HCT116 (cell line): ENCODE data around the gene BEST4. TPM values are rescaled to one million over a fixed set of nuclear protein-coding genes. Genes with fewer than 3 reads are reported as not detected.

ENCODE experiments used
- ATAC-seq: fragments of 200-7000 bp; cut with Tn5 transposase; 2 replicates; pipeline ENCODE4 v1.9.1; 2020; ENCODE audit warnings: mild to moderate bottlenecking, moderate library complexity
- BruUV-seq: library from RNA; stranded (reverse); fragments of 400-500 nt; replicated peaks from 2 replicates; lab custom pipeline; 2021; lab: Mats Ljungman, UMichigan
- CTCF ChIA-PET: fragments of 300-600 bp; sonication (Branson Sonifier 250); formaldehyde crosslinking; loops from one replicate; lab custom pipeline; 2021; ENCODE audit warnings: antibody characterized with exemption; lab: Charles Lee
- POLR2A ChIA-PET: fragments of 300-600, 350-600 bp; sonication (Branson Sonifier 250); formaldehyde crosslinking; loops from one replicate; lab custom pipeline; 2021; ENCODE audit warnings: antibody characterized with exemption; lab: Charles Lee
- RAD21 ChIA-PET, 2 experiments: fragments of 300-600 bp; sonication (Branson Sonifier 250); formaldehyde crosslinking; loops; one replicate each; lab custom pipeline; 2023; ENCODE audit warnings: low total read pairs in 2 of 2; ENCODE audit not compliant: uncharacterized antibody in 2 of 2, unreplicated experiment in 2 of 2, low non-redundant PET in 1 of 2; lab: Charles Lee
- DNase-seq: peaks from one replicate; pipeline ENCODE4 v3.0.0-alpha.2; 2010; ENCODE audit warnings: low read depth, low spot score
- H2AFZ ChIP-seq: fragments of 200-600 bp; shearing (Covaris generic), sonication (generic); 2 replicates; pipeline ENCODE4 v1.6.1; 2017; ENCODE audit warnings: low read depth, mixed run types, mixed read lengths, antibody characterized with exemption, low read length; ENCODE audit not compliant: poor library complexity, severe bottlenecking
- H3K27ac ChIP-seq: 2 replicates; pipeline ENCODE4 v1.5.1; 2012; ENCODE audit warnings: low read depth, low read length
- H3K27me3 ChIP-seq: fragments of 200-600 bp; sonication (generic); 2 replicates; pipeline ENCODE4 v1.6.1; 2016; ENCODE audit warnings: mixed run types, low read length, mixed read lengths; ENCODE audit not compliant: insufficient read depth
- H3K36me3 ChIP-seq, 2 experiments: fragments of 200-500 bp in 1 of 2; fragments of 200-600 bp in 1 of 2; sonication (Bioruptor generic) in 1 of 2; sonication (generic) in 1 of 2; 2 replicates each; pipeline versions ENCODE4 v1.5.1 to v1.6.1; 2014 to 2016; ENCODE audit warnings: low read length in 2 of 2, inconsistent platforms in 1 of 2, mixed read lengths in 1 of 2, mixed run types in 1 of 2; ENCODE audit not compliant: insufficient read depth in 2 of 2, control insufficient read depth in 1 of 2
- H3K4me1 ChIP-seq, 2 experiments: fragments of 200-600 bp in 1 of 2; sonication (generic) in 1 of 2; 2 replicates each; pipeline versions ENCODE4 v1.5.1 to v1.6.1; 2012 to 2017; ENCODE audit warnings: low read length in 2 of 2, inconsistent platforms in 1 of 2, mild to moderate bottlenecking in 1 of 2, mixed read lengths in 1 of 2, mixed run types in 1 of 2, moderate library complexity in 1 of 2; ENCODE audit not compliant: insufficient read depth in 2 of 2, control insufficient read depth in 1 of 2
- H3K4me2 ChIP-seq: fragments of 200-600 bp; sonication (generic); 2 replicates; pipeline ENCODE4 v1.6.1; 2017; ENCODE audit warnings: mixed run types, low read length, mixed read lengths
- H3K4me3 ChIP-seq, 2 experiments: fragments of 200-600 bp in 1 of 2; sonication (generic) in 1 of 2; replicated peaks in 1 of 2; 2 replicates each; pipeline ENCODE4 v1.5.1; 2011 to 2016; ENCODE audit warnings: low read length in 2 of 2, control low read depth in 1 of 2, low read depth in 1 of 2, mild to moderate bottlenecking in 1 of 2, mixed read lengths in 1 of 2, mixed run types in 1 of 2
- H3K79me2 ChIP-seq: fragments of 200-600 bp; sonication (generic); 2 replicates; pipeline ENCODE4 v1.6.1; 2017; ENCODE audit warnings: mild to moderate bottlenecking, mixed run types, low read length, moderate library complexity, mixed read lengths; ENCODE audit not compliant: insufficient read depth
- H3K9ac ChIP-seq: fragments of 200-600 bp; sonication (generic); 2 replicates; pipeline ENCODE4 v1.6.1; 2016; ENCODE audit warnings: low read length, mixed read lengths
- H3K9me2 ChIP-seq: fragments of 200-600 bp; sonication (generic), shearing (Covaris generic); 2 replicates; pipeline ENCODE4 v1.6.1; 2017; ENCODE audit warnings: mixed run types, mild to moderate bottlenecking, moderate library complexity; ENCODE audit not compliant: insufficient read depth
- H3K9me3 ChIP-seq, 2 experiments: fragments of 200-500 bp in 1 of 2; fragments of 200-600 bp in 1 of 2; sonication (Bioruptor generic) in 1 of 2; sonication (generic) in 1 of 2; 2 replicates each; pipeline ENCODE4 v1.6.1; 2014 to 2017; ENCODE audit warnings: low read length in 2 of 2, mixed read lengths in 2 of 2, inconsistent platforms in 1 of 2, low read depth in 1 of 2, mild to moderate bottlenecking in 1 of 2, mixed run types in 1 of 2, moderate library complexity in 1 of 2; ENCODE audit not compliant: control insufficient read depth in 1 of 2, insufficient read depth in 1 of 2
- H4K20me1 ChIP-seq: fragments of 200-600 bp; sonication (generic), shearing (Covaris generic); 2 replicates; pipeline ENCODE4 v1.6.1; 2017; ENCODE audit warnings: mixed run types, mild to moderate bottlenecking, moderate library complexity; ENCODE audit not compliant: insufficient read depth
- EZH2phosphoT487 ChIP-seq: fragments of 200-600 bp; IDR thresholded peaks from 2 replicates; pipeline ENCODE4 v1.6.1; 2018; ENCODE audit warnings: antibody characterized with exemption, borderline replicate concordance
- RAD21 ChIP-seq: IDR thresholded peaks from 2 replicates; pipeline ENCODE4 v1.6.1; 2012; ENCODE audit warnings: low read depth, mild to moderate bottlenecking
- TCF7L2 ChIP-seq: IDR thresholded peaks from 2 replicates; pipeline ENCODE4 v1.7.0; 2011; ENCODE audit warnings: borderline replicate concordance, inconsistent platforms; ENCODE audit not compliant: insufficient read depth, insufficient read length; ENCODE audit errors: extremely low read depth
- intact Hi-C: fragments of 100-400 bp; cut with micrococcal nuclease; formaldehyde crosslinking; loops from 2 replicates; pipeline ENCODE4 v1.10.0; 2022
- total RNA-seq: library from RNA; stranded (reverse); gene quantifications from one replicate; pipeline ENCODE4 v1.2.1, GENCODE V29; 2021; ENCODE audit not compliant: unreplicated experiment
- TF ChIP-seq, protein P1 (sequence below), 3 experiments: fragments of 200-600 bp in 1 of 3; sonication (generic) in 1 of 3; IDR thresholded peaks in 2 of 3; conservative IDR thresholded peaks in 1 of 3; 2 replicates each; pipeline ENCODE4 v1.5.1; 2012 to 2017; ENCODE audit warnings: low read depth in 2 of 3, low read length in 2 of 3, antibody characterized with exemption in 1 of 3, borderline replicate concordance in 1 of 3, control low read depth in 1 of 3, mild to moderate bottlenecking in 1 of 3, mixed read lengths in 1 of 3, mixed run types in 1 of 3, moderate library complexity in 1 of 3; ENCODE audit not compliant: insufficient read depth in 1 of 3

Gene BEST4
- total RNA-seq, 1 experiment from 2014 or later, result 0.52 TPM

DNA sequence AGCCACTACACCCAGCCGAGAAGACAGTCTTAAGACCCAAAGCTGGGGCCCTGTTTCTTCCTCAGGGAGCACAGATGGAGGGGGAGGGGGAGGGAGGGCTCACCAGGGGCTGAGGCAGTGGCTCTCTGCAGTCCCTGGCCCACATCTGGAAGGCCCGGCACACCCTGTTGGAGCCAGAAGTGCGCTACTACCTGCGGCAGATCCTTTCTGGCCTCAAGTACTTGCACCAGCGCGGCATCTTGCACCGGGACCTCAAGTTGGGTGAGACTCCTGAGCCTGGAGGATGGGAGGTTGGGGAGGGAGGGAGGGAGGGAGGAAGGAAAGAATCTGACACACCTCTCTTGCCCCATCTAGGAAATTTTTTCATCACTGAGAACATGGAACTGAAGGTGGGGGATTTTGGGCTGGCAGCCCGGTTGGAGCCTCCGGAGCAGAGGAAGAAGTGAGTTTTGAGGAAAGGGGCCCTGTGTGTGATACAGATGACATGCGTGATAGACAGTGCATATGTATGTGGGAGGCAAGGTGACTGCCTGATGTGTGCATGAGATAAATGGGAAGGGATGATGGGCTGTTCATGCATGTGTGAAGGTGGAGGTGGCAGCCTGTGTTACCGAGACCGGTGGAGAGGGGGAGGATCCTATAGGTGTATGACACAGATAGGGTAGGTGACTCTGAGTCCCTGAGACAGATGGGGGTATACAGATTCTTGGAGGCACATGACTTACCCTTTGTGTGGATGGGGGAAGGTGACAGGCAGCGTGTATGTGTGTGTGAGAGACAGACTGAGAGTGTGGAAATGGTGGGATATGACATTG is 13.7 kb upstream of the BEST4 start:
- TF ChIP-seq RAD21 (no peak), EZH2phosphoT487 (no peak), TCF7L2 (no peak)
- TF ChIP-seq, protein P1, sequence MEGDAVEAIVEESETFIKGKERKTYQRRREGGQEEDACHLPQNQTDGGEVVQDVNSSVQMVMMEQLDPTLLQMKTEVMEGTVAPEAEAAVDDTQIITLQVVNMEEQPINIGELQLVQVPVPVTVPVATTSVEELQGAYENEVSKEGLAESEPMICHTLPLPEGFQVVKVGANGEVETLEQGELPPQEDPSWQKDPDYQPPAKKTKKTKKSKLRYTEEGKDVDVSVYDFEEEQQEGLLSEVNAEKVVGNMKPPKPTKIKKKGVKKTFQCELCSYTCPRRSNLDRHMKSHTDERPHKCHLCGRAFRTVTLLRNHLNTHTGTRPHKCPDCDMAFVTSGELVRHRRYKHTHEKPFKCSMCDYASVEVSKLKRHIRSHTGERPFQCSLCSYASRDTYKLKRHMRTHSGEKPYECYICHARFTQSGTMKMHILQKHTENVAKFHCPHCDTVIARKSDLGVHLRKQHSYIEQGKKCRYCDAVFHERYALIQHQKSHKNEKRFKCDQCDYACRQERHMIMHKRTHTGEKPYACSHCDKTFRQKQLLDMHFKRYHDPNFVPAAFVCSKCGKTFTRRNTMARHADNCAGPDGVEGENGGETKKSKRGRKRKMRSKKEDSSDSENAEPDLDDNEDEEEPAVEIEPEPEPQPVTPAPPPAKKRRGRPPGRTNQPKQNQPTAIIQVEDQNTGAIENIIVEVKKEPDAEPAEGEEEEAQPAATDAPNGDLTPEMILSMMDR (IDR thresholded peaks at IDR 0.05 in 2 of 3, conservative IDR thresholded peaks at IDR 0.05 in 1 of 3; ENCODE audit: borderline replicate concordance in 1 of 3, insufficient read depth in 1 of 3, low read depth in 2 of 3, low read length in 2 of 3), result no peak
- TF ChIP-seq, all 23 proteins: peak for 0
- peak overlapping the region; percentile 98 for H3K9ac ChIP-seq
- ChIA-PET POLR2A (interaction anchor here (1.0 to 5.5 kb wide), 5 partner anchors 8 to 210 kb away, joined by 3 to 86 read pairs (median 9); partner anchors contain the start of genes HECTD3, RPS8 and UROD), CTCF (no interaction called here), RAD21 (no interaction called here)
- no peak overlapping the region for H2AFZ ChIP-seq
- no peaks in the 10 kb centered on the region for H4K20me1 ChIP-seq
- peak overlapping the region; percentile 87 to 91 for H3K4me3 ChIP-seq
- H3K27me3 ChIP-seq, result no peaks in the 10 kb centered on the region
- DNase-seq (no peak), ATAC-seq (no peak)
- H3K79me2 ChIP-seq, result peaks cover 51% of the 10 kb centered on the region
- no peaks in the 10 kb centered on the region for H3K9me2 ChIP-seq
- H3K36me3 ChIP-seq, result peaks cover 3 to 45% of the 10 kb centered on the region in 2 experiments; a peak in 3 of 4 replicates
- no TSS peak for BruUV-seq
- H3K4me1 ChIP-seq, result peaks cover 28 to 85% of the 10 kb centered on the region in 2 experiments
- H3K9me3 ChIP-seq, result no peaks in the 10 kb centered on the region
- H3K27ac ChIP-seq, result peak overlapping the region; percentile 84
- intact Hi-C loops, result no loop called here
- peak overlapping the region; percentile 93 for H3K4me2 ChIP-seq
